Muscle of leg (tissue), 11 donors: ENCODE measurements around the gene MIER2. TPM values are rescaled to one million over a fixed set of nuclear protein-coding genes. Genes with fewer than 3 reads are reported as not detected.
"Not testable (repeated sequence)": the region's sequence is repeated elsewhere in the genome, so short reads cannot be mapped to it uniquely, and the experiment has no call there.

Source experiments
- DNase-seq: peaks from one replicate; pipeline ENCODE4 v3.0.0; 2013
- H3K27ac ChIP-seq: one replicate; pipeline ENCODE4 v1.5.1; 2013; ENCODE audit warnings: mild to moderate bottlenecking, low read length, control low read depth
- H3K27me3 ChIP-seq: one replicate; pipeline ENCODE4 v1.6.1; 2013; ENCODE audit warnings: low read length; ENCODE audit not compliant: control insufficient read depth, insufficient read depth
- H3K36me3 ChIP-seq: one replicate; pipeline ENCODE4 v1.6.1; 2013; ENCODE audit warnings: low read length; ENCODE audit not compliant: control insufficient read depth, insufficient read depth
- H3K4me1 ChIP-seq: one replicate; pipeline ENCODE4 v1.6.1; 2013; ENCODE audit warnings: low read length; ENCODE audit not compliant: control insufficient read depth, insufficient read depth
- H3K4me3 ChIP-seq: one replicate; pipeline ENCODE4 v1.5.1; 2013; ENCODE audit warnings: low read length, control low read depth
- H3K9me3 ChIP-seq: replicated peaks from 2 replicates; pipeline ENCODE4 v1.6.1; 2013; ENCODE audit warnings: low read depth, low read length; ENCODE audit not compliant: control insufficient read depth
- whole genome bisulfite sequencing: methylation state at CpG from one replicate; pipeline ENCODE4 v1.1.5; 2013; ENCODE audit warnings: missing lambda C conversion rate; ENCODE audit not compliant: insufficient coverage; 5-methylcytosine and 5-hydroxymethylcytosine counted together
- polyA plus RNA-seq, 8 donors: library from polyadenylated mRNA; unstranded; fragments of 120-200 nt; gene quantifications; one replicate each; pipeline versions ENCODE4 v1.2.1 to v1.2.3, GENCODE V29; 2013; ENCODE audit warnings: inconsistent platforms in 1 of 8, low replicate concordance in 1 of 8; ENCODE audit not compliant: insufficient read length in 8 of 8, insufficient read depth in 1 of 8
- total RNA-seq: library from RNA; stranded (reverse); fragments of 120-200 nt; gene quantifications from one replicate; pipeline ENCODE4 v1.2.4, GENCODE V29; 2013

MIER2 gene
- total and polyA plus RNA-seq, 9 donors: 17.2 to 33.5 (median 28.8) TPM

GRCh38 chr19:256804-257203 lies 87.8 kb downstream of the MIER2 start:
- H3K27ac ChIP-seq, H3K4me3 ChIP-seq, H3K4me1 ChIP-seq, DNase-seq, H3K27me3 ChIP-seq, H3K36me3 ChIP-seq, H3K9me3 ChIP-seq: not testable (repeated sequence)
- WGBS: no CpG with 5 or more reads among the region's 3 CpGs

Other genes starting within 250 kb of the MIER2 start
- not detected for gene OR4F17, start 237.7 kb downstream of the MIER2 start, total RNA-seq
- under 1 TPM in 1 of 8 donors, not detected in 7; 0.19 TPM for gene OR4F17, start 237.7 kb downstream of the MIER2 start, polyA plus RNA-seq
- 0.58 TPM for gene PLPP2, start 53.4 kb downstream of the MIER2 start, total RNA-seq
- gene PLPP2, start 53.4 kb downstream of the MIER2 start, polyA plus RNA-seq: 1 to 10 TPM in 2 of 8 donors, under 1 TPM in 6; 0.21 to 1.6 (median 0.42) TPM
- gene C2CD4C, start 64.4 kb upstream of the MIER2 start, total RNA-seq: 1.2 TPM
- 1 to 10 TPM; 1.2 to 1.9 (median 1.3) TPM for gene C2CD4C, start 64.4 kb upstream of the MIER2 start, polyA plus RNA-seq
- 13.9 TPM for gene SHC2, start 116.2 kb upstream of the MIER2 start, total RNA-seq
- gene SHC2, start 116.2 kb upstream of the MIER2 start, polyA plus RNA-seq: 10 to 100 TPM; 22.3 to 46.6 (median 31.6) TPM
- 4.0 TPM for gene MADCAM1, start 151.7 kb upstream of the MIER2 start, total RNA-seq
- 10 to 100 TPM in 5 of 8 donors, 1 to 10 TPM in 3; 5.1 to 15.7 (median 10.7) TPM for gene MADCAM1, start 151.7 kb upstream of the MIER2 start, polyA plus RNA-seq
- gene TPGS1, start 162.7 kb upstream of the MIER2 start, total RNA-seq: 15.1 TPM
- gene TPGS1, start 162.7 kb upstream of the MIER2 start, polyA plus RNA-seq: 10 to 100 TPM in 6 of 8 donors, 1 to 10 TPM in 2; 8.6 to 12.7 (median 11.8) TPM
- gene CDC34, start 187.0 kb upstream of the MIER2 start, total RNA-seq: 80.2 TPM
- 10 to 100 TPM; 74.9 to 86.6 (median 80.2) TPM for gene CDC34, start 187.0 kb upstream of the MIER2 start, polyA plus RNA-seq
- gene GZMM, start 199.3 kb upstream of the MIER2 start, total RNA-seq: 0.22 TPM
- under 1 TPM in 7 of 8 donors, not detected in 1; 0.15 to 0.56 (median 0.26) TPM for gene GZMM, start 199.3 kb upstream of the MIER2 start, polyA plus RNA-seq
- 160 TPM for gene BSG, start 227.8 kb upstream of the MIER2 start, total RNA-seq
- 100 to 1,000 TPM; 197 to 260 (median 229) TPM for gene BSG, start 227.8 kb upstream of the MIER2 start, polyA plus RNA-seq
- gene HCN2, start 245.1 kb upstream of the MIER2 start, total RNA-seq: 0.13 TPM
- gene HCN2, start 245.1 kb upstream of the MIER2 start, polyA plus RNA-seq: under 1 TPM; 0.16 to 0.46 (median 0.31) TPM